HCT116 (cell line): ENCODE measurements around the gene SERINC5. TPM values are rescaled to one million over a fixed set of nuclear protein-coding genes. Genes with fewer than 3 reads are reported as not detected.

Experiments
- ATAC-seq: fragments of 200-7000 bp; cut with Tn5 transposase; 2 replicates; pipeline ENCODE4 v1.9.1; 2020; ENCODE audit warnings: mild to moderate bottlenecking, moderate library complexity
- BruUV-seq: library from RNA; stranded (reverse); fragments of 400-500 nt; replicated peaks from 2 replicates; lab custom pipeline; 2021; lab: Mats Ljungman, UMichigan
- CTCF ChIA-PET: fragments of 300-600 bp; sonication (Branson Sonifier 250); formaldehyde crosslinking; loops from one replicate; lab custom pipeline; 2021; ENCODE audit warnings: antibody characterized with exemption; lab: Charles Lee
- POLR2A ChIA-PET: fragments of 300-600, 350-600 bp; sonication (Branson Sonifier 250); formaldehyde crosslinking; loops from one replicate; lab custom pipeline; 2021; ENCODE audit warnings: antibody characterized with exemption; lab: Charles Lee
- RAD21 ChIA-PET, 2 experiments: fragments of 300-600 bp; sonication (Branson Sonifier 250); formaldehyde crosslinking; loops; one replicate each; lab custom pipeline; 2023; ENCODE audit warnings: low total read pairs in 2 of 2; ENCODE audit not compliant: uncharacterized antibody in 2 of 2, unreplicated experiment in 2 of 2, low non-redundant PET in 1 of 2; lab: Charles Lee
- DNase-seq: peaks from one replicate; pipeline ENCODE4 v3.0.0-alpha.2; 2010; ENCODE audit warnings: low read depth, low spot score
- H2AFZ ChIP-seq: fragments of 200-600 bp; shearing (Covaris generic), sonication (generic); 2 replicates; pipeline ENCODE4 v1.6.1; 2017; ENCODE audit warnings: low read depth, mixed run types, mixed read lengths, antibody characterized with exemption, low read length; ENCODE audit not compliant: poor library complexity, severe bottlenecking
- H3K27ac ChIP-seq: 2 replicates; pipeline ENCODE4 v1.5.1; 2012; ENCODE audit warnings: low read depth, low read length
- H3K27me3 ChIP-seq: fragments of 200-600 bp; sonication (generic); 2 replicates; pipeline ENCODE4 v1.6.1; 2016; ENCODE audit warnings: mixed run types, low read length, mixed read lengths; ENCODE audit not compliant: insufficient read depth
- H3K36me3 ChIP-seq, 2 experiments: fragments of 200-500 bp in 1 of 2; fragments of 200-600 bp in 1 of 2; sonication (Bioruptor generic) in 1 of 2; sonication (generic) in 1 of 2; 2 replicates each; pipeline versions ENCODE4 v1.5.1 to v1.6.1; 2014 to 2016; ENCODE audit warnings: low read length in 2 of 2, inconsistent platforms in 1 of 2, mixed read lengths in 1 of 2, mixed run types in 1 of 2; ENCODE audit not compliant: insufficient read depth in 2 of 2, control insufficient read depth in 1 of 2
- H3K4me1 ChIP-seq, 2 experiments: fragments of 200-600 bp in 1 of 2; sonication (generic) in 1 of 2; 2 replicates each; pipeline versions ENCODE4 v1.5.1 to v1.6.1; 2012 to 2017; ENCODE audit warnings: low read length in 2 of 2, inconsistent platforms in 1 of 2, mild to moderate bottlenecking in 1 of 2, mixed read lengths in 1 of 2, mixed run types in 1 of 2, moderate library complexity in 1 of 2; ENCODE audit not compliant: insufficient read depth in 2 of 2, control insufficient read depth in 1 of 2
- H3K4me2 ChIP-seq: fragments of 200-600 bp; sonication (generic); 2 replicates; pipeline ENCODE4 v1.6.1; 2017; ENCODE audit warnings: mixed run types, low read length, mixed read lengths
- H3K4me3 ChIP-seq, 2 experiments: fragments of 200-600 bp in 1 of 2; sonication (generic) in 1 of 2; replicated peaks in 1 of 2; 2 replicates each; pipeline ENCODE4 v1.5.1; 2011 to 2016; ENCODE audit warnings: low read length in 2 of 2, control low read depth in 1 of 2, low read depth in 1 of 2, mild to moderate bottlenecking in 1 of 2, mixed read lengths in 1 of 2, mixed run types in 1 of 2
- H3K79me2 ChIP-seq: fragments of 200-600 bp; sonication (generic); 2 replicates; pipeline ENCODE4 v1.6.1; 2017; ENCODE audit warnings: mild to moderate bottlenecking, mixed run types, low read length, moderate library complexity, mixed read lengths; ENCODE audit not compliant: insufficient read depth
- H3K9ac ChIP-seq: fragments of 200-600 bp; sonication (generic); 2 replicates; pipeline ENCODE4 v1.6.1; 2016; ENCODE audit warnings: low read length, mixed read lengths
- H3K9me2 ChIP-seq: fragments of 200-600 bp; sonication (generic), shearing (Covaris generic); 2 replicates; pipeline ENCODE4 v1.6.1; 2017; ENCODE audit warnings: mixed run types, mild to moderate bottlenecking, moderate library complexity; ENCODE audit not compliant: insufficient read depth
- H3K9me3 ChIP-seq, 2 experiments: fragments of 200-500 bp in 1 of 2; fragments of 200-600 bp in 1 of 2; sonication (Bioruptor generic) in 1 of 2; sonication (generic) in 1 of 2; 2 replicates each; pipeline ENCODE4 v1.6.1; 2014 to 2017; ENCODE audit warnings: low read length in 2 of 2, mixed read lengths in 2 of 2, inconsistent platforms in 1 of 2, low read depth in 1 of 2, mild to moderate bottlenecking in 1 of 2, mixed run types in 1 of 2, moderate library complexity in 1 of 2; ENCODE audit not compliant: control insufficient read depth in 1 of 2, insufficient read depth in 1 of 2
- H4K20me1 ChIP-seq: fragments of 200-600 bp; sonication (generic), shearing (Covaris generic); 2 replicates; pipeline ENCODE4 v1.6.1; 2017; ENCODE audit warnings: mixed run types, mild to moderate bottlenecking, moderate library complexity; ENCODE audit not compliant: insufficient read depth
- ATF3 ChIP-seq: IDR thresholded peaks from 2 replicates; pipeline ENCODE4 v1.6.1; 2012
- CBX3 ChIP-seq: IDR thresholded peaks from 2 replicates; pipeline ENCODE4 v1.6.1; 2012; ENCODE audit warnings: low read depth
- CTCF ChIP-seq, 3 experiments: fragments of 200-600 bp in 1 of 3; sonication (generic) in 1 of 3; IDR thresholded peaks in 2 of 3; conservative IDR thresholded peaks in 1 of 3; 2 replicates each; pipeline ENCODE4 v1.5.1; 2012 to 2017; ENCODE audit warnings: low read depth in 2 of 3, low read length in 2 of 3, antibody characterized with exemption in 1 of 3, borderline replicate concordance in 1 of 3, control low read depth in 1 of 3, mild to moderate bottlenecking in 1 of 3, mixed read lengths in 1 of 3, mixed run types in 1 of 3, moderate library complexity in 1 of 3; ENCODE audit not compliant: insufficient read depth in 1 of 3
- EGR1 ChIP-seq: IDR thresholded peaks from 2 replicates; pipeline ENCODE4 v1.6.1; 2012; ENCODE audit warnings: low read depth
- EZH2 ChIP-seq: fragments of 200-600 bp; sonication (generic); IDR thresholded peaks from 2 replicates; pipeline ENCODE4 v1.6.1; 2017; ENCODE audit warnings: antibody characterized with exemption, mixed run types
- EZH2phosphoT487 ChIP-seq: fragments of 200-600 bp; IDR thresholded peaks from 2 replicates; pipeline ENCODE4 v1.6.1; 2018; ENCODE audit warnings: antibody characterized with exemption, borderline replicate concordance
- FOSL1 ChIP-seq: IDR thresholded peaks from 2 replicates; pipeline ENCODE4 v1.6.1; 2012; ENCODE audit warnings: low read depth
- JUND ChIP-seq: IDR thresholded peaks from 2 replicates; pipeline ENCODE4 v1.6.1; 2012
- MAX ChIP-seq: IDR thresholded peaks from 2 replicates; pipeline ENCODE4 v1.6.1; 2012
- POLR2A ChIP-seq: IDR thresholded peaks from 2 replicates; pipeline ENCODE4 v1.7.0; 2011; ENCODE audit warnings: borderline replicate concordance; ENCODE audit not compliant: insufficient read depth, insufficient read length; ENCODE audit errors: extremely low read depth
- RAD21 ChIP-seq: IDR thresholded peaks from 2 replicates; pipeline ENCODE4 v1.6.1; 2012; ENCODE audit warnings: low read depth, mild to moderate bottlenecking
- SRF ChIP-seq: IDR thresholded peaks from 2 replicates; pipeline ENCODE4 v1.6.1; 2012; ENCODE audit warnings: low read depth
- TCF7L2 ChIP-seq: IDR thresholded peaks from 2 replicates; pipeline ENCODE4 v1.7.0; 2011; ENCODE audit warnings: borderline replicate concordance, inconsistent platforms; ENCODE audit not compliant: insufficient read depth, insufficient read length; ENCODE audit errors: extremely low read depth
- YY1 ChIP-seq: IDR thresholded peaks from 2 replicates; pipeline ENCODE4 v1.6.1; 2011; ENCODE audit warnings: low read length, low read depth, moderate library complexity, mild to moderate bottlenecking; ENCODE audit not compliant: insufficient replicate concordance; ENCODE audit errors: extremely low read depth
- ZFX ChIP-seq: fragments of 450-650 bp; IDR thresholded peaks from 2 replicates; pipeline ENCODE4 v1.6.1; 2017
- ZNF274 ChIP-seq: fragments of 200-500 bp; sonication (Bioruptor generic); IDR thresholded peaks from 2 replicates; pipeline ENCODE4 v1.6.1; 2014; ENCODE audit warnings: mild to moderate bottlenecking, low read depth, low read length, inconsistent platforms
- intact Hi-C: fragments of 100-400 bp; cut with micrococcal nuclease; formaldehyde crosslinking; loops from 2 replicates; pipeline ENCODE4 v1.10.0; 2022
- total RNA-seq: library from RNA; stranded (reverse); gene quantifications from one replicate; pipeline ENCODE4 v1.2.1, GENCODE V29; 2021; ENCODE audit not compliant: unreplicated experiment

Gene SERINC5
- total RNA-seq, 1 experiment from 2014 or later, result 39.3 TPM

GRCh38 chr5:80246995-80247729 lies 8.7 kb downstream of the SERINC5 start (continued):
- TF ChIP-seq ATF3 (no peak), TCF7L2 (no peak), JUND (peak; percentile 82), EZH2phosphoT487 (no peak)

- CTCF ChIA-PET, result interaction anchor here (0.6 to 1.0 kb wide), 3 partner anchors 8 to 17 kb away, joined by 3 to 4 read pairs (median 3); no protein-coding TSS in a partner anchor
- peaks cover 33 to 34% of the 10 kb centered on the region in 2 experiments for H3K4me1 ChIP-seq
- intact Hi-C loops, result no loop called here
- H2AFZ ChIP-seq, result no peak overlapping the region
- H3K79me2 ChIP-seq, result peaks cover 31% of the 10 kb centered on the region
- H3K9ac ChIP-seq, result peak overlapping the region; percentile 49; the same call in 1 of the 2 replicates
- no peaks in the 10 kb centered on the region for H3K27me3 ChIP-seq
- H3K4me2 ChIP-seq, result peak overlapping the region; percentile 74
- no peaks in the 10 kb centered on the region for H3K9me2 ChIP-seq
- BruUV-seq, result no TSS peak
- DNase-seq (no peak), ATAC-seq (no peak)
- H3K36me3 ChIP-seq, result no peaks in the 10 kb centered on the region
- H3K27ac ChIP-seq, result peak overlapping the region; percentile 34; the same call in 1 of the 2 replicates
- TF ChIP-seq EGR1 (no peak), ATF3 (no peak), SRF (no peak), YY1 (no peak), RAD21 (no peak), ZNF274 (no peak), EZH2 (no peak), CTCF (IDR thresholded peaks at IDR 0.05 in 2 of 3, conservative IDR thresholded peaks at IDR 0.05 in 1 of 3; ENCODE audit: borderline replicate concordance in 1 of 3, insufficient read depth in 1 of 3, low read depth in 2 of 3, low read length in 2 of 3) (no peak), POLR2A (no peak), FOSL1 (no peak), MAX (no peak), ZFX (no peak), CBX3 (no peak)
- no peaks in the 10 kb centered on the region for H4K20me1 ChIP-seq
- H3K9me3 ChIP-seq, result peaks cover 8 to 18% of the 10 kb centered on the region in 2 experiments; a peak in 3 of 4 replicates
- RAD21 ChIA-PET, result interaction anchor here in 1 of 2 experiments (1.4 kb wide), 1 partner anchor 9 kb away, joined by 4 read pairs; the partner anchor contains the start of gene SERINC5
- POLR2A ChIA-PET, result interaction anchor here (1.2 to 3.4 kb wide), 2 partner anchors 7 to 10 kb away, joined by 6 to 45 read pairs; partner anchors contain the start of gene SERINC5
- no peak overlapping the region; a peak in 1 of 4 replicates for H3K4me3 ChIP-seq
These were observed 9.7 kb downstream of the SERINC5 start for GRCh38 chr5:80246001-80246758.
